GM18498 (cell line): ENCODE data around the gene AFAP1L2.
"Not testable (repeated sequence)": the region's sequence is repeated elsewhere in the genome, so short reads cannot be mapped to it uniquely, and the experiment has no call there.

Experiments
- ATAC-seq: cut with Tn5 transposase; IDR thresholded peaks from one replicate; pipeline ENCODE4 v1.9.1; 2021; ENCODE audit warnings: mild to moderate bottlenecking, moderate library complexity; ENCODE audit not compliant: unreplicated experiment

The AFAP1L2 gene

GRCh38 chr10:114342976-114343375 is 61.3 kb downstream of the AFAP1L2 start:
- ATAC-seq, result no peak

- no peak for ATAC-seq
These were observed 63.5 kb downstream of the AFAP1L2 start for GRCh38 chr10:114340816-114341215.

- ATAC-seq, result no peak
These were observed 66.5 kb downstream of the AFAP1L2 start for GRCh38 chr10:114337510-114338462.

- ATAC-seq, result no peak
These were observed 67.3 kb downstream of the AFAP1L2 start for GRCh38 chr10:114336823-114337509.

GRCh38 chr10:114335614-114336013 is 68.7 kb downstream of the AFAP1L2 start:
- ATAC-seq, result no peak

- no peak for ATAC-seq
These were observed 70.0 kb downstream of the AFAP1L2 start for GRCh38 chr10:114334301-114334700.

GRCh38 chr10:114333441-114333840 is 70.9 kb downstream of the AFAP1L2 start:
- not testable (repeated sequence) for ATAC-seq

- no peak for ATAC-seq
These were observed 71.8 kb downstream of the AFAP1L2 start for GRCh38 chr10:114332301-114333192.

- ATAC-seq, result no peak
These were observed 74.5 kb downstream of the AFAP1L2 start for GRCh38 chr10:114329634-114330365.

GRCh38 chr10:114328874-114329273 is 75.4 kb downstream of the AFAP1L2 start:
- no peak for ATAC-seq

GRCh38 chr10:114328441-114328812 is 75.9 kb downstream of the AFAP1L2 start:
- no peak for ATAC-seq

GRCh38 chr10:114327537-114328440 is 76.5 kb downstream of the AFAP1L2 start:
- no peak for ATAC-seq

- ATAC-seq, result no peak
These were observed 77.5 kb downstream of the AFAP1L2 start for GRCh38 chr10:114326795-114327194.

- no peak for ATAC-seq
These were observed 81.3 kb downstream of the AFAP1L2 start for GRCh38 chr10:114323023-114323422.

GRCh38 chr10:114322344-114322743 is 82.0 kb downstream of the AFAP1L2 start:
- no peak for ATAC-seq

- no peak for ATAC-seq
These were observed 83.8 kb downstream of the AFAP1L2 start for GRCh38 chr10:114320249-114321116.

- no peak for ATAC-seq
These were observed 84.7 kb downstream of the AFAP1L2 start for GRCh38 chr10:114319406-114320248.
